22Rv1 (cell line): ENCODE data around the gene ANGEL2.

Source experiments
- H3K27ac ChIP-seq: fragments of 450-650 bp; 2 replicates; pipeline ENCODE4 v1.5.1; 2017
- ZFX ChIP-seq: fragments of 450-650 bp; IDR thresholded peaks from 2 replicates; pipeline ENCODE4 v1.6.1; 2017; ENCODE audit warnings: antibody characterized with exemption, borderline replicate concordance
- TF ChIP-seq, protein P1 (sequence below): fragments of 450-650 bp; IDR thresholded peaks from 2 replicates; pipeline ENCODE4 v1.5.1; 2017; ENCODE audit warnings: mild to moderate bottlenecking

Gene ANGEL2

GRCh38 chr1:212979340-212980122, 36.1 kb downstream of the ANGEL2 start:
- TF ChIP-seq ZFX: no peak
- TF ChIP-seq, protein P1, sequence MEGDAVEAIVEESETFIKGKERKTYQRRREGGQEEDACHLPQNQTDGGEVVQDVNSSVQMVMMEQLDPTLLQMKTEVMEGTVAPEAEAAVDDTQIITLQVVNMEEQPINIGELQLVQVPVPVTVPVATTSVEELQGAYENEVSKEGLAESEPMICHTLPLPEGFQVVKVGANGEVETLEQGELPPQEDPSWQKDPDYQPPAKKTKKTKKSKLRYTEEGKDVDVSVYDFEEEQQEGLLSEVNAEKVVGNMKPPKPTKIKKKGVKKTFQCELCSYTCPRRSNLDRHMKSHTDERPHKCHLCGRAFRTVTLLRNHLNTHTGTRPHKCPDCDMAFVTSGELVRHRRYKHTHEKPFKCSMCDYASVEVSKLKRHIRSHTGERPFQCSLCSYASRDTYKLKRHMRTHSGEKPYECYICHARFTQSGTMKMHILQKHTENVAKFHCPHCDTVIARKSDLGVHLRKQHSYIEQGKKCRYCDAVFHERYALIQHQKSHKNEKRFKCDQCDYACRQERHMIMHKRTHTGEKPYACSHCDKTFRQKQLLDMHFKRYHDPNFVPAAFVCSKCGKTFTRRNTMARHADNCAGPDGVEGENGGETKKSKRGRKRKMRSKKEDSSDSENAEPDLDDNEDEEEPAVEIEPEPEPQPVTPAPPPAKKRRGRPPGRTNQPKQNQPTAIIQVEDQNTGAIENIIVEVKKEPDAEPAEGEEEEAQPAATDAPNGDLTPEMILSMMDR: no peak
- no peak overlapping the region for H3K27ac ChIP-seq

DNA sequence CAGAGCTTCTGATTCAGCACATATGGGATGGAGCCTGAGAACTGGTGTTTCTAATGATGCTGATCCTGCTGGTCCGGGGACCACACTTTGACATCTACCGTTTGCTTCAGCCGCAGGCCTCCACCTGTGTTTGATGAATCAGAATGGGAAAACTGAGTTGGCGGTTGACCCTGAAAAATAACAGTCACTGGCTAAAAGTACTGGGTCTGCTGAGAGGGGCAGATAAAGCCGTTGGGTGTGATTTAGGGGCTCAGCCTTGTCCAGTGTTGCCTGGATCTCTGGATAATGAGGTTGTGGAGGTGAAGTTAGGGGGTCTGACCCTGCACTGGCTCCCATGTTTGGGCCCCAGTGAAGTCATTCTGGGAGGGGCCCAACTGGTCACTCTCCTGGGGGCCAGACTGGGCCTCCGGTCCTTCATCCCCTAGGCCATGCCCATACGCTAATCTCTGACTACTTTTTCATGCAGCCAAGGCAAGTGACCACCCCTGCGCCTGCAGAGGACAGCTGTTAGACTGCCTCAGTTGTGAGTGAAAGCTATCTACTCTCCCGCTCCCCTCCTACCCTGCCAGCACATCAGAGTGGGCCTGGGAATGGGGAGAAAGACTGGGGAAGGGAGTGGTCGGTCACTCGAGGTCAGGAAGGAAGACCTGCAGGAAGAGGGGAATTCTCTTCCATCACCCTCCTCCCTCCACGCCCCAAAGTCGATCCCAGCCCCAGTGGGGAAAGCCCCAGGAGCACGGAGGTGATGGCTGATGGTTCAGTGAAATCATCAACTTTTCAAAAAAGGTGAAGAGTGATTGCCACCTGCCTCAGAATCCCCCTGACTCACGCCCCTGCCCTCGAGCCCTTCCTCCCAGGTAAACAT, 37.7 kb downstream of the ANGEL2 start:
- H3K27ac ChIP-seq: no peak overlapping the region
- TF ChIP-seq ZFX: no peak
- TF ChIP-seq, protein P1: no peak

- TF ChIP-seq ZFX: no peak
- no peak overlapping the region for H3K27ac ChIP-seq
Measured at GRCh38 chr1:212976586-212976985, 39.1 kb downstream of the ANGEL2 start.

- no peak for TF ChIP-seq ZFX
- TF ChIP-seq, protein P1: no peak
Measured at GRCh38 chr1:212975111-212975918, 40.4 kb downstream of the ANGEL2 start.

DNA sequence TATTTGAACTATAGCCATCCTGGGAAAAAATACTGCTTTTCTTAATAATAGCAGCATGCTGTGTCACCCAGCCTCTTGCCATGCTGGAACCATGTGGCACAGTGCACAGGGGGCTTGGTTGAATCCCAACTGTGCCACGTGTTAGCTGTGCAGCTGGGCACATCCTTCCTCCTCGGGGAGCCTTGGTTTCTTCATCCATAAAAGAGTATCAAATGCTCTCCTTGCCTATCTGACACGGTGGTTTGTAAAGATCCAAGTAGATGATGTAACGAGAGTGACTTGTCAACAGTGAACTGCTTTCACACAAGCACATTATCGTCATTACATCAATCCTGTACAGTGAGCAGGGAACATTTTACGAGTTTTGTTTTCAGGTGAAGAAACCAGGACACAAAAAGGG, 41.0 kb downstream of the ANGEL2 start:
- H3K27ac ChIP-seq: no peak overlapping the region

More at GRCh38 chr1:212975111-212975918, 40.4 kb downstream of the ANGEL2 start:
- H3K27ac ChIP-seq: no peak overlapping the region

GRCh38 chr1:212973899-212974298, 41.8 kb downstream of the ANGEL2 start:
- TF ChIP-seq, protein P1: no peak
- no peak for TF ChIP-seq ZFX
- H3K27ac ChIP-seq: no peak overlapping the region

More for the DNA sequence above, 41.0 kb downstream of the ANGEL2 start:
- TF ChIP-seq, protein P1: no peak
- TF ChIP-seq ZFX: no peak

DNA sequence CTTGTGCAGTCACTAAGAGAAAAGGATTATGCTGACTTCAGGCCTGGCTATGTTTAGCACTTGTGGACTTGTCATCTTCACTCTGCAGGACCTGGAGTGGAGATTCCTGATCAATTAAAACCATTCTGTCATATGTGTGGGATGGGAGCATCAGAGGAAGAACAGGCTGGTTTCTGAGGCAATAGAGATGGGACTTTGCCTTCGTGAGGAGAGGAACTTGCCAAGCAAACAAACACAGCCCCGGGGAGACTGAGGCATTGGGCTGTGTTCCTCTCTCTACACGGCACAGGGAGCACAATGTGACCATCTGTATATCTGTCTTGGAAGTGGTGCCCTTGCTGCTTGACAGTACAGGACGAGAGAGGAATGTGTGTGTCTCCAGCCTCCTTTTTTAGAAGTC, 42.2 kb downstream of the ANGEL2 start:
- H3K27ac ChIP-seq: no peak overlapping the region
- TF ChIP-seq, protein P1: no peak
